HCT116 (cell line): ENCODE data around the gene OTOG. TPM values are rescaled to one million over a fixed set of nuclear protein-coding genes. Genes with fewer than 3 reads are reported as not detected.

Experiments
- ATAC-seq: fragments of 200-7000 bp; cut with Tn5 transposase; 2 replicates; pipeline ENCODE4 v1.9.1; 2020; ENCODE audit warnings: mild to moderate bottlenecking, moderate library complexity
- BruUV-seq: library from RNA; stranded (reverse); fragments of 400-500 nt; replicated peaks from 2 replicates; lab custom pipeline; 2021; lab: Mats Ljungman, UMichigan
- CTCF ChIA-PET: fragments of 300-600 bp; sonication (Branson Sonifier 250); formaldehyde crosslinking; loops from one replicate; lab custom pipeline; 2021; ENCODE audit warnings: antibody characterized with exemption; lab: Charles Lee
- POLR2A ChIA-PET: fragments of 300-600, 350-600 bp; sonication (Branson Sonifier 250); formaldehyde crosslinking; loops from one replicate; lab custom pipeline; 2021; ENCODE audit warnings: antibody characterized with exemption; lab: Charles Lee
- RAD21 ChIA-PET, 2 experiments: fragments of 300-600 bp; sonication (Branson Sonifier 250); formaldehyde crosslinking; loops; one replicate each; lab custom pipeline; 2023; ENCODE audit warnings: low total read pairs in 2 of 2; ENCODE audit not compliant: uncharacterized antibody in 2 of 2, unreplicated experiment in 2 of 2, low non-redundant PET in 1 of 2; lab: Charles Lee
- DNase-seq: peaks from one replicate; pipeline ENCODE4 v3.0.0-alpha.2; 2010; ENCODE audit warnings: low read depth, low spot score
- H2AFZ ChIP-seq: fragments of 200-600 bp; shearing (Covaris generic), sonication (generic); 2 replicates; pipeline ENCODE4 v1.6.1; 2017; ENCODE audit warnings: low read depth, mixed run types, mixed read lengths, antibody characterized with exemption, low read length; ENCODE audit not compliant: poor library complexity, severe bottlenecking
- H3K27ac ChIP-seq: 2 replicates; pipeline ENCODE4 v1.5.1; 2012; ENCODE audit warnings: low read depth, low read length
- H3K27me3 ChIP-seq: fragments of 200-600 bp; sonication (generic); 2 replicates; pipeline ENCODE4 v1.6.1; 2016; ENCODE audit warnings: mixed run types, low read length, mixed read lengths; ENCODE audit not compliant: insufficient read depth
- H3K36me3 ChIP-seq, 2 experiments: fragments of 200-500 bp in 1 of 2; fragments of 200-600 bp in 1 of 2; sonication (Bioruptor generic) in 1 of 2; sonication (generic) in 1 of 2; 2 replicates each; pipeline versions ENCODE4 v1.5.1 to v1.6.1; 2014 to 2016; ENCODE audit warnings: low read length in 2 of 2, inconsistent platforms in 1 of 2, mixed read lengths in 1 of 2, mixed run types in 1 of 2; ENCODE audit not compliant: insufficient read depth in 2 of 2, control insufficient read depth in 1 of 2
- H3K4me1 ChIP-seq, 2 experiments: fragments of 200-600 bp in 1 of 2; sonication (generic) in 1 of 2; 2 replicates each; pipeline versions ENCODE4 v1.5.1 to v1.6.1; 2012 to 2017; ENCODE audit warnings: low read length in 2 of 2, inconsistent platforms in 1 of 2, mild to moderate bottlenecking in 1 of 2, mixed read lengths in 1 of 2, mixed run types in 1 of 2, moderate library complexity in 1 of 2; ENCODE audit not compliant: insufficient read depth in 2 of 2, control insufficient read depth in 1 of 2
- H3K4me2 ChIP-seq: fragments of 200-600 bp; sonication (generic); 2 replicates; pipeline ENCODE4 v1.6.1; 2017; ENCODE audit warnings: mixed run types, low read length, mixed read lengths
- H3K4me3 ChIP-seq, 2 experiments: fragments of 200-600 bp in 1 of 2; sonication (generic) in 1 of 2; replicated peaks in 1 of 2; 2 replicates each; pipeline ENCODE4 v1.5.1; 2011 to 2016; ENCODE audit warnings: low read length in 2 of 2, control low read depth in 1 of 2, low read depth in 1 of 2, mild to moderate bottlenecking in 1 of 2, mixed read lengths in 1 of 2, mixed run types in 1 of 2
- H3K79me2 ChIP-seq: fragments of 200-600 bp; sonication (generic); 2 replicates; pipeline ENCODE4 v1.6.1; 2017; ENCODE audit warnings: mild to moderate bottlenecking, mixed run types, low read length, moderate library complexity, mixed read lengths; ENCODE audit not compliant: insufficient read depth
- H3K9ac ChIP-seq: fragments of 200-600 bp; sonication (generic); 2 replicates; pipeline ENCODE4 v1.6.1; 2016; ENCODE audit warnings: low read length, mixed read lengths
- H3K9me2 ChIP-seq: fragments of 200-600 bp; sonication (generic), shearing (Covaris generic); 2 replicates; pipeline ENCODE4 v1.6.1; 2017; ENCODE audit warnings: mixed run types, mild to moderate bottlenecking, moderate library complexity; ENCODE audit not compliant: insufficient read depth
- H3K9me3 ChIP-seq, 2 experiments: fragments of 200-500 bp in 1 of 2; fragments of 200-600 bp in 1 of 2; sonication (Bioruptor generic) in 1 of 2; sonication (generic) in 1 of 2; 2 replicates each; pipeline ENCODE4 v1.6.1; 2014 to 2017; ENCODE audit warnings: low read length in 2 of 2, mixed read lengths in 2 of 2, inconsistent platforms in 1 of 2, low read depth in 1 of 2, mild to moderate bottlenecking in 1 of 2, mixed run types in 1 of 2, moderate library complexity in 1 of 2; ENCODE audit not compliant: control insufficient read depth in 1 of 2, insufficient read depth in 1 of 2
- H4K20me1 ChIP-seq: fragments of 200-600 bp; sonication (generic), shearing (Covaris generic); 2 replicates; pipeline ENCODE4 v1.6.1; 2017; ENCODE audit warnings: mixed run types, mild to moderate bottlenecking, moderate library complexity; ENCODE audit not compliant: insufficient read depth
- CBX3 ChIP-seq: IDR thresholded peaks from 2 replicates; pipeline ENCODE4 v1.6.1; 2012; ENCODE audit warnings: low read depth
- CEBPB ChIP-seq: IDR thresholded peaks from 2 replicates; pipeline ENCODE4 v1.6.1; 2012; ENCODE audit warnings: low read depth
- CTCF ChIP-seq, 3 experiments: fragments of 200-600 bp in 1 of 3; sonication (generic) in 1 of 3; IDR thresholded peaks in 2 of 3; conservative IDR thresholded peaks in 1 of 3; 2 replicates each; pipeline ENCODE4 v1.5.1; 2012 to 2017; ENCODE audit warnings: low read depth in 2 of 3, low read length in 2 of 3, antibody characterized with exemption in 1 of 3, borderline replicate concordance in 1 of 3, control low read depth in 1 of 3, mild to moderate bottlenecking in 1 of 3, mixed read lengths in 1 of 3, mixed run types in 1 of 3, moderate library complexity in 1 of 3; ENCODE audit not compliant: insufficient read depth in 1 of 3
- EGR1 ChIP-seq: IDR thresholded peaks from 2 replicates; pipeline ENCODE4 v1.6.1; 2012; ENCODE audit warnings: low read depth
- EZH2phosphoT487 ChIP-seq: fragments of 200-600 bp; IDR thresholded peaks from 2 replicates; pipeline ENCODE4 v1.6.1; 2018; ENCODE audit warnings: antibody characterized with exemption, borderline replicate concordance
- FOSL1 ChIP-seq: IDR thresholded peaks from 2 replicates; pipeline ENCODE4 v1.6.1; 2012; ENCODE audit warnings: low read depth
- JUND ChIP-seq: IDR thresholded peaks from 2 replicates; pipeline ENCODE4 v1.6.1; 2012
- MAX ChIP-seq: IDR thresholded peaks from 2 replicates; pipeline ENCODE4 v1.6.1; 2012
- POLR2A ChIP-seq: IDR thresholded peaks from 2 replicates; pipeline ENCODE4 v1.7.0; 2011; ENCODE audit warnings: borderline replicate concordance; ENCODE audit not compliant: insufficient read depth, insufficient read length; ENCODE audit errors: extremely low read depth
- POLR2AphosphoS5 ChIP-seq: IDR thresholded peaks from 2 replicates; pipeline ENCODE4 v1.6.1; 2011; ENCODE audit warnings: mild to moderate bottlenecking, low read depth, low read length, moderate library complexity
- RAD21 ChIP-seq: IDR thresholded peaks from 2 replicates; pipeline ENCODE4 v1.6.1; 2012; ENCODE audit warnings: low read depth, mild to moderate bottlenecking
- SIN3A ChIP-seq: IDR thresholded peaks from 2 replicates; pipeline ENCODE4 v1.6.1; 2012; ENCODE audit warnings: low read depth
- SP1 ChIP-seq: IDR thresholded peaks from 2 replicates; pipeline ENCODE4 v1.6.1; 2012; ENCODE audit warnings: low read depth
- SRF ChIP-seq: IDR thresholded peaks from 2 replicates; pipeline ENCODE4 v1.6.1; 2012; ENCODE audit warnings: low read depth
- TCF7L2 ChIP-seq: IDR thresholded peaks from 2 replicates; pipeline ENCODE4 v1.7.0; 2011; ENCODE audit warnings: borderline replicate concordance, inconsistent platforms; ENCODE audit not compliant: insufficient read depth, insufficient read length; ENCODE audit errors: extremely low read depth
- YY1 ChIP-seq: IDR thresholded peaks from 2 replicates; pipeline ENCODE4 v1.6.1; 2011; ENCODE audit warnings: low read length, low read depth, moderate library complexity, mild to moderate bottlenecking; ENCODE audit not compliant: insufficient replicate concordance; ENCODE audit errors: extremely low read depth
- ZFX ChIP-seq: fragments of 450-650 bp; IDR thresholded peaks from 2 replicates; pipeline ENCODE4 v1.6.1; 2017
- intact Hi-C: fragments of 100-400 bp; cut with micrococcal nuclease; formaldehyde crosslinking; loops from 2 replicates; pipeline ENCODE4 v1.10.0; 2022
- total RNA-seq: library from RNA; stranded (reverse); gene quantifications from one replicate; pipeline ENCODE4 v1.2.1, GENCODE V29; 2021; ENCODE audit not compliant: unreplicated experiment
- TF ChIP-seq, protein P1 (sequence below): IDR thresholded peaks from 2 replicates; pipeline ENCODE4 v1.6.1; 2011; ENCODE audit warnings: mild to moderate bottlenecking, low read length, moderate library complexity; ENCODE audit not compliant: insufficient replicate concordance; ENCODE audit errors: extremely low read depth

Gene OTOG
- total RNA-seq, 1 experiment from 2014 or later, result 0.07 TPM

GRCh38 chr11:17652556-17652955, 105.5 kb downstream of the OTOG start (continued):
- TF ChIP-seq CEBPB (no peak), SRF (no peak), JUND (no peak), ZFX (no peak), POLR2A (no peak)
- TF ChIP-seq, protein P1, sequence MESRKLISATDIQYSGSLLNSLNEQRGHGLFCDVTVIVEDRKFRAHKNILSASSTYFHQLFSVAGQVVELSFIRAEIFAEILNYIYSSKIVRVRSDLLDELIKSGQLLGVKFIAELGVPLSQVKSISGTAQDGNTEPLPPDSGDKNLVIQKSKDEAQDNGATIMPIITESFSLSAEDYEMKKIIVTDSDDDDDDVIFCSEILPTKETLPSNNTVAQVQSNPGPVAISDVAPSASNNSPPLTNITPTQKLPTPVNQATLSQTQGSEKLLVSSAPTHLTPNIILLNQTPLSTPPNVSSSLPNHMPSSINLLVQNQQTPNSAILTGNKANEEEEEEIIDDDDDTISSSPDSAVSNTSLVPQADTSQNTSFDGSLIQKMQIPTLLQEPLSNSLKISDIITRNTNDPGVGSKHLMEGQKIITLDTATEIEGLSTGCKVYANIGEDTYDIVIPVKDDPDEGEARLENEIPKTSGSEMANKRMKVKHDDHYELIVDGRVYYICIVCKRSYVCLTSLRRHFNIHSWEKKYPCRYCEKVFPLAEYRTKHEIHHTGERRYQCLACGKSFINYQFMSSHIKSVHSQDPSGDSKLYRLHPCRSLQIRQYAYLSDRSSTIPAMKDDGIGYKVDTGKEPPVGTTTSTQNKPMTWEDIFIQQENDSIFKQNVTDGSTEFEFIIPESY, result no peak
- TF ChIP-seq, all 23 proteins: peak for 0

GRCh38 chr11:17653611-17654010, 106.6 kb downstream of the OTOG start:
- H4K20me1 ChIP-seq, result no peaks in the 10 kb centered on the region
- ATAC-seq, result no peak
- DNase-seq, result no peak
- H3K4me1 ChIP-seq, result peaks cover 11 to 21% of the 10 kb centered on the region in 2 experiments
- no TSS peak for BruUV-seq
- CTCF ChIA-PET, result interaction anchor here (0.8 kb wide), 1 partner anchor 77 kb away, joined by 3 read pairs; no protein-coding TSS in a partner anchor
- H3K4me3 ChIP-seq, result no peak overlapping the region
- H3K27me3 ChIP-seq, result no peaks in the 10 kb centered on the region
- H3K9me2 ChIP-seq, result no peaks in the 10 kb centered on the region
- intact Hi-C loops, result no loop called here
- no peak overlapping the region for H2AFZ ChIP-seq
- no peak overlapping the region for H3K4me2 ChIP-seq
- no peaks in the 10 kb centered on the region for H3K9me3 ChIP-seq
- H3K27ac ChIP-seq, result no peak overlapping the region
- H3K9ac ChIP-seq, result no peak overlapping the region
- no peak for TF ChIP-seq YY1
- TF ChIP-seq ZFX, result no peak
- no peak for TF ChIP-seq EGR1
- TF ChIP-seq CBX3, result no peak
- no peak for TF ChIP-seq TCF7L2
- no peak for TF ChIP-seq SIN3A
- TF ChIP-seq SRF, result no peak
- TF ChIP-seq SP1, result no peak
- no peak for TF ChIP-seq CTCF (IDR thresholded peaks at IDR 0.05 in 2 of 3, conservative IDR thresholded peaks at IDR 0.05 in 1 of 3; ENCODE audit: borderline replicate concordance in 1 of 3, insufficient read depth in 1 of 3, low read depth in 2 of 3, low read length in 2 of 3)
- no peak for TF ChIP-seq FOSL1
- TF ChIP-seq RAD21, result no peak
- no peak for TF ChIP-seq POLR2AphosphoS5
- no peak for TF ChIP-seq MAX
- no peak for TF ChIP-seq POLR2A
- TF ChIP-seq CEBPB, result no peak
- no peak for TF ChIP-seq EZH2phosphoT487
- H3K79me2 ChIP-seq, result no peaks in the 10 kb centered on the region
- no peaks in the 10 kb centered on the region for H3K36me3 ChIP-seq
- RAD21 ChIA-PET, result no interaction called here
- POLR2A ChIA-PET, result no interaction called here
